K562 (cell line): ENCODE data around the gene SPATS2. TPM values are rescaled to one million over a fixed set of nuclear protein-coding genes. Genes with fewer than 3 reads are reported as not detected.
A peak's percentile ranks its signal among the peaks of the same experiment; 100 is the strongest.

Experiments
- EP400 ChIP-seq: fragments of 450-650 bp; IDR thresholded peaks from 2 replicates; pipeline ENCODE4 v1.6.1; 2017; ENCODE audit warnings: antibody characterized with exemption, mild to moderate bottlenecking, moderate library complexity
- HDAC2 ChIP-seq: fragments of 450-650 bp; IDR thresholded peaks from 2 replicates; pipeline ENCODE4 v1.6.1; 2016; ENCODE audit warnings: mild to moderate bottlenecking
- MYNN ChIP-seq, 2 experiments: sonication (generic); formaldehyde crosslinking in 1 of 2; IDR thresholded peaks; 2 replicates each; pipeline versions ENCODE4 v1.5.0 to v1.6.1; 2016 to 2020; ENCODE audit warnings: antibody characterized with exemption in 1 of 2, missing genetic modification reagents in 1 of 2
- RAD21 ChIP-seq, 2 experiments: fragments of 250-450 bp in 1 of 2; fragments of 450-650 bp in 1 of 2; sonication (Bioruptor Pico) in 1 of 2; formaldehyde crosslinking in 1 of 2; IDR thresholded peaks in 1 of 2; conservative IDR thresholded peaks in 1 of 2; 2 replicates each; pipeline versions ENCODE4 v1.4.0 to v1.8.0; 2020 to 2022; ENCODE audit warnings: mild to moderate bottlenecking in 2 of 2, moderate library complexity in 1 of 2
- SRSF1 ChIP-seq: fragments of 200-400 bp; formaldehyde crosslinking; IDR thresholded peaks from 2 replicates; pipeline ENCODE4 v1.6.1; 2017; ENCODE audit warnings: mild to moderate bottlenecking, low read depth, low read length, moderate library complexity
- SUPT5H ChIP-seq: fragments of 450-650 bp; IDR thresholded peaks from 2 replicates; pipeline ENCODE4 v1.6.1; 2016
- ZFP36 ChIP-seq: fragments of 150-350 bp; IDR thresholded peaks from 2 replicates; pipeline ENCODE4 v1.6.1; 2018; ENCODE audit warnings: low read length, low read depth; ENCODE audit not compliant: partially characterized antibody
- polyA plus RNA-seq, 8 experiments: library from polyadenylated mRNA; depleted of rRNA in 4 of 8; stranded (reverse) in 5 of 8; unstranded in 3 of 8; fragments of >200 nt; fragmentation: Nextera tagmentation in 2 of 8; fragmentation: Illumina TruSeq in 1 of 8; extraction: Ambion mirVana in 2 of 8; extraction: Trizol in 1 of 8; gene quantifications; 2 replicates each; pipeline versions ENCODE4 v1.2.1 to v1.2.3, GENCODE V29; 2011 to 2014; ENCODE audit warnings: inconsistent platforms in 1 of 8, missing spikeins in 1 of 8
- total RNA-seq, 7 experiments: library from RNA; depleted of rRNA in 6 of 7; stranded (reverse); fragments of >200 nt in 6 of 7; fragmentation: Illumina TruSeq in 2 of 7; extraction: Trizol in 2 of 7; gene quantifications; 2 replicates each; pipeline versions ENCODE4 v1.2.1 to v1.2.3, GENCODE V29; 2011 to 2021; ENCODE audit warnings: low replicate concordance in 1 of 7
- TF ChIP-seq, protein P1 (sequence below): fragments of 450-650 bp; IDR thresholded peaks from 2 replicates; pipeline ENCODE4 v1.6.1; 2014; ENCODE audit warnings: low read depth, mild to moderate bottlenecking, moderate library complexity, borderline replicate concordance
- TF ChIP-seq, protein P2 (sequence below): sonication (generic); formaldehyde crosslinking; IDR thresholded peaks from 2 replicates; pipeline ENCODE4 v1.4.0; 2020; ENCODE audit warnings: mild to moderate bottlenecking, missing genetic modification reagents
- TF ChIP-seq, protein P3 (sequence below): fragments of 250-450 bp; sonication (Bioruptor Pico); IDR thresholded peaks from 2 replicates; pipeline ENCODE4 v1.8.0; 2021; ENCODE audit warnings: moderate library complexity, mild to moderate bottlenecking, inconsistent platforms
- TF ChIP-seq, protein P4 (sequence below): fragments of 450-650 bp; formaldehyde crosslinking; IDR thresholded peaks from 2 replicates; pipeline ENCODE4 v1.4.0; 2022; ENCODE audit warnings: mild to moderate bottlenecking, moderate library complexity
- TF ChIP-seq, protein P5 (sequence below): sonication (generic); formaldehyde crosslinking; IDR thresholded peaks from 2 replicates; pipeline ENCODE4 v1.8.1; 2023; ENCODE audit warnings: mild to moderate bottlenecking, missing genetic modification reagents

Gene SPATS2
- total and polyA plus RNA-seq, 9 of the 15 experiments (the other 6 are each of a cell fraction or from before 2014, with no cell fraction given): 5.4 to 48.2 (median 17.5) TPM

DNA sequence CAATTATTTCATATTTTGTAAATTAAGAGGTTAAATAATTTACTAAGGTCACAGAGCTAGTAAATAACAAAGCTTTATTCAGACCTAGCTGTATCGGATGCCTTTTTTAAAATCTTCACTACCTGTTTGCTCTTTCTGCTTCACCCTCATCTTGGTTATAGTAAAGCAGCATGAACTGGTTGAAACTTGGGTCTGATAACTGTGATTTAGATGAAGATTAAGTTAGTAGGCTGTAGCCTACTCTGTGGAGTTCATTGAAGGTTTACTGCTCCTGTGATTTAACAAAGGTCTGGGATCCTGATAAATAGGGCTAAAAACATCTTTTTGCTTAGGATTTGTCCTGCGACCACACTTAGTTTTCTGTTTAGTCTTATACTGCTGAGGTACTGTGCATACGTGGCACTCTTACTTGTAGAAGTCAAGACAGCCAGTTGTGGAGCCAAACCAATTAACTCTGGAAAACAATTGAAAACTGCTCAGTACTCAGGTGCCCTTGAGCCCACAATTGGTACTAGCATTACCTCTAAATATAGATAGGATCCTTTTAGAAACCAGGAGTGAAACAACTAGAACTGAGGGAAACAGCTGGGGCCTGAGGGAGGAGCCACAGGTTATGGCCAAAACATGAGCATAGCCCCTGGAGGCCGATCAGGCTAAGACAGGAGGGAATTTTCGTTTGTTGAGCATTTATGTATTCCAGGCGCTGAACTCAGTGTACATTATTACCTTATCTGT lies 2.3 kb downstream of the SPATS2 start (continued):
- TF ChIP-seq, protein P1, sequence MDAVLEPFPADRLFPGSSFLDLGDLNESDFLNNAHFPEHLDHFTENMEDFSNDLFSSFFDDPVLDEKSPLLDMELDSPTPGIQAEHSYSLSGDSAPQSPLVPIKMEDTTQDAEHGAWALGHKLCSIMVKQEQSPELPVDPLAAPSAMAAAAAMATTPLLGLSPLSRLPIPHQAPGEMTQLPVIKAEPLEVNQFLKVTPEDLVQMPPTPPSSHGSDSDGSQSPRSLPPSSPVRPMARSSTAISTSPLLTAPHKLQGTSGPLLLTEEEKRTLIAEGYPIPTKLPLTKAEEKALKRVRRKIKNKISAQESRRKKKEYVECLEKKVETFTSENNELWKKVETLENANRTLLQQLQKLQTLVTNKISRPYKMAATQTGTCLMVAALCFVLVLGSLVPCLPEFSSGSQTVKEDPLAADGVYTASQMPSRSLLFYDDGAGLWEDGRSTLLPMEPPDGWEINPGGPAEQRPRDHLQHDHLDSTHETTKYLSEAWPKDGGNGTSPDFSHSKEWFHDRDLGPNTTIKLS: peak; percentile 95
- TF ChIP-seq, protein P2, sequence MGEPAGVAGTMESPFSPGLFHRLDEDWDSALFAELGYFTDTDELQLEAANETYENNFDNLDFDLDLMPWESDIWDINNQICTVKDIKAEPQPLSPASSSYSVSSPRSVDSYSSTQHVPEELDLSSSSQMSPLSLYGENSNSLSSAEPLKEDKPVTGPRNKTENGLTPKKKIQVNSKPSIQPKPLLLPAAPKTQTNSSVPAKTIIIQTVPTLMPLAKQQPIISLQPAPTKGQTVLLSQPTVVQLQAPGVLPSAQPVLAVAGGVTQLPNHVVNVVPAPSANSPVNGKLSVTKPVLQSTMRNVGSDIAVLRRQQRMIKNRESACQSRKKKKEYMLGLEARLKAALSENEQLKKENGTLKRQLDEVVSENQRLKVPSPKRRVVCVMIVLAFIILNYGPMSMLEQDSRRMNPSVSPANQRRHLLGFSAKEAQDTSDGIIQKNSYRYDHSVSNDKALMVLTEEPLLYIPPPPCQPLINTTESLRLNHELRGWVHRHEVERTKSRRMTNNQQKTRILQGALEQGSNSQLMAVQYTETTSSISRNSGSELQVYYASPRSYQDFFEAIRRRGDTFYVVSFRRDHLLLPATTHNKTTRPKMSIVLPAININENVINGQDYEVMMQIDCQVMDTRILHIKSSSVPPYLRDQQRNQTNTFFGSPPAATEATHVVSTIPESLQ (CRISPR knock-in tag): no peak
- TF ChIP-seq SUPT5H (no peak), EP400 (peak; percentile 51), RAD21 (CRISPR knock-in tag; conservative IDR thresholded peaks at IDR 0.05 in 1 of 2, IDR thresholded peaks at IDR 0.05 in 1 of 2) (peak in 1 of 2 experiments; percentile 43; a peak in 1 of 4 replicates), ZFP36 (peak; percentile 5), HDAC2 (no peak), MYNN (IDR thresholded peaks at IDR 0.05) (no peak), MYNN (CRISPR knock-in tag; IDR thresholded peaks at IDR 0.05) (no peak), SRSF1 (no peak)
- TF ChIP-seq, protein P3, sequence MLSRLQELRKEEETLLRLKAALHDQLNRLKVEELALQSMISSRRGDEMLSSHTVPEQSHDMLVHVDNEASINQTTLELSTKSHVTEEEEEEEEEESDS (CRISPR knock-in tag): no peak
- TF ChIP-seq, protein P4, sequence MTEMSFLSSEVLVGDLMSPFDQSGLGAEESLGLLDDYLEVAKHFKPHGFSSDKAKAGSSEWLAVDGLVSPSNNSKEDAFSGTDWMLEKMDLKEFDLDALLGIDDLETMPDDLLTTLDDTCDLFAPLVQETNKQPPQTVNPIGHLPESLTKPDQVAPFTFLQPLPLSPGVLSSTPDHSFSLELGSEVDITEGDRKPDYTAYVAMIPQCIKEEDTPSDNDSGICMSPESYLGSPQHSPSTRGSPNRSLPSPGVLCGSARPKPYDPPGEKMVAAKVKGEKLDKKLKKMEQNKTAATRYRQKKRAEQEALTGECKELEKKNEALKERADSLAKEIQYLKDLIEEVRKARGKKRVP (CRISPR knock-in tag): no peak
- TF ChIP-seq, protein P5, sequence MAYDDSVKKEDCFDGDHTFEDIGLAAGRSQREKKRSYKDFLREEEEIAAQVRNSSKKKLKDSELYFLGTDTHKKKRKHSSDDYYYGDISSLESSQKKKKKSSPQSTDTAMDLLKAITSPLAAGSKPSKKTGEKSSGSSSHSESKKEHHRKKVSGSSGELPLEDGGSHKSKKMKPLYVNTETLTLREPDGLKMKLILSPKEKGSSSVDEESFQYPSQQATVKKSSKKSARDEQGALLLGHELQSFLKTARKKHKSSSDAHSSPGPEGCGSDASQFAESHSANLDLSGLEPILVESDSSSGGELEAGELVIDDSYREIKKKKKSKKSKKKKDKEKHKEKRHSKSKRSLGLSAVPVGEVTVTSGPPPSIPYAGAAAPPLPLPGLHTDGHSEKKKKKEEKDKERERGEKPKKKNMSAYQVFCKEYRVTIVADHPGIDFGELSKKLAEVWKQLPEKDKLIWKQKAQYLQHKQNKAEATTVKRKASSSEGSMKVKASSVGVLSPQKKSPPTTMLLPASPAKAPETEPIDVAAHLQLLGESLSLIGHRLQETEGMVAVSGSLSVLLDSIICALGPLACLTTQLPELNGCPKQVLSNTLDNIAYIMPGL (CRISPR knock-in tag): no peak
